ENCODE results near the gene TRIM15.

The TRIM15 gene

DNA sequence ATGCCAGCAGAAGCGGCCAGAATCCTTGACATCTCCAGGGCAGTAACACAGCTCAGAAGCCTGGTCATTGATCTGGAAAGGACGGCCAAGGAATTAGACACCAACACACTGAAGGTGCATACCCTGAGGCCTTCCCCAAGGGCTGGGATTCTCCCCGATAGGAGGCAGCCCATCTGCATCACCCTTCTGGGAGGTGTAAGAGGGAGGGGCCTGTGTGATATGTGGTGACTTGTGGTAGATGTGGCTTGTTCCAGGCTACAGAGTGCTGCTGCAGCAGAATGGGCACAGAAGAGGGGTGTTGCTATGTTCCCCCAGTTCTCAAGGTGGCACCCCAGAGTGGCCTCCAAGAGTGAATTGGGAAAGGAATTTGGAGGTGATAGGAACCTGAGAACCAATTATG lies 16.2 kb upstream of the TRIM15 start:
- no peak for DNase-seq

GRCh38 chr6:30149234-30149633 lies 14.1 kb upstream of the TRIM15 start:
- no peak for DNase-seq

DNA sequence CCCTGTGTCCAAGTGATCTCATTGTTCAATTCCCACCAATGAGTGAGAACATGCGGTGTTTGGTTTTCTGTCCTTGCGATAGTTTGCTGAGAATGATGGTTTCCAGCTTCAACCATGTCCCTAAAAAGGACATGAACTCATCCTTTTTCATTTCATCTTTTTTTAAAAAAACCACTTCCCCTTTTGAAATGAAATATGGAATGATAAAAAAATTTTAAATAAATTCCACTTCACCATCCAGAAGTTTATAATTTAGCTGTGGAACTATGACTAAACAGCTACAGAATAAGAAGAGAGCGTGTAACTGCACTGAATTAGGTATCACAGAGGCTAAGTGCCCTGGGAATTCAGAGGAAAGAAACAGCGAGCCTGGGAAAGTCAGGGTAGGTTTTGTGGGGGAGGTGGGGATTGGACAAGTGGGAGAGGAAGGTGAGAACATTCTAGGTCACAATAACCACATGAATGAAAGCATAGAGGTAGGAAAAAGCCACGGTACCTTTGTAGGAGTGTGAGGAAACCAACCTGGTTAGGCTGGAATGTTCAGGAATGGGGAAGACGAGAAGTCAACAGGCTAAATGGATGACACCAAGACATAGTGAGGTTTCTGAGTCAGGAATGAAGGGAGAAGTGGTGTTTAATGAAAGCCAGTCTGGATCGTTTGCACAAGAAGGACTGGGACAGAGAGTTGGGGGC lies 13.3 kb upstream of the TRIM15 start:
- DNase-seq, result no peak

GRCh38 chr6:30150671-30151395 lies 12.5 kb upstream of the TRIM15 start:
- no peak for DNase-seq

GRCh38 chr6:30151580-30151979 lies 11.8 kb upstream of the TRIM15 start:
- DNase-seq, result no peak

GRCh38 chr6:30152016-30152673 lies 11.2 kb upstream of the TRIM15 start:
- no peak for DNase-seq

DNA sequence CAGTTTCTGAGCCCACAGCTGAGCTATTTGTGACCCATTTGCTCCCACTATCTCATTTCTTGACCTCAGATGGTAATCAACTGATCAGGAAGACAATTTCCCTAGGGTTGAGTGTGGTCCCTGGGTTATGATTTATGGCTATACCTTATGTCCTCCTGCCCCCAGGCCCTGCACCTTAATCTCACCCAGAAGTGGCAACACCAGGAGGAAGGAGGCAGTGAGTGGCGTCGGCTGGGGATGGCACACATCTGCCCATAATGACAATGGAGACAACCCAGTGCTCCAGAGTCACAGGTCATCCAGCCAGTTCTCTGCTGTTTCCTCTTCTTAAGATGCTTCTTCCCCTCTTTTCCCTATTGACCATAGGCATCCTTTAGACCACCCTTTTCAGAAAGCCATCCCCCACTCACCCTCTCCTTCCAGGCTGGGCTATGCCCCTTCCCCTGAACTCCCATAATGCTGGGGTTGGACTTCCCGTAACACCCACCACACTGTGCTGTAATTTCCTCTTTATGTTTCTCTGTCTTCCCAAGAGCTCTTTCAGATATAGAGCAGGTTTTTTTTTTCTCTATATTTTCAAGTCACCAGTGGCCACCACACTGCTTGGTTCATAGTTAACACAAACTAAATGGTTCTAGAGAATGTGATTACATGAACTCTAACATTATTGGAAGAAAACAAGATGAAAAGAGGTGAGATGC lies 10.3 kb upstream of the TRIM15 start:
- no peak for DNase-seq

DNA sequence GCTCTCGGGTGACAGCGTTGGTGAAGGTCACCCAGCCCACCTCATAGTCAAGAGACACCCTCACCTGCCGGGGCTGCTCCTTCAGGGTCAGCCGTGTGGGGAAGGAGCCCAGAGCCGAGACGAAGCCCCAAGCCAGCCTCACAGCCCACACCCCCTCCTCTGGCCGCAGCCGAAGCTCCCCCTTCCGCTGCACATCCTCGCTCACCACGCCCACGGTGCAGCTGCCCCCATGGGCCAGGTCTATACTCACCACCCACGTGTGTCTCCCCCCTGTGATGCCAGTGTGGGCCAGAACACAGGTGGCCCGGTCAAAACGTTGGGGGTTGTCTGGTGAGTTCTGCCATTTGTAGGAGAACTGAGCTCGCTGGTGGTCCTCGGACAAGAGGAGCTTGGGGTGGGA lies 9.3 kb upstream of the TRIM15 start:
- DNase-seq, result no peak

GRCh38 chr6:30154709-30155519 lies 8.4 kb upstream of the TRIM15 start:
- no peak for DNase-seq

GRCh38 chr6:30155520-30156261 lies 7.7 kb upstream of the TRIM15 start:
- DNase-seq, result no peak

GRCh38 chr6:30156262-30156599 lies 7.1 kb upstream of the TRIM15 start:
- no peak for DNase-seq

GRCh38 chr6:30156774-30157173 lies 6.6 kb upstream of the TRIM15 start:
- no peak for DNase-seq

DNA sequence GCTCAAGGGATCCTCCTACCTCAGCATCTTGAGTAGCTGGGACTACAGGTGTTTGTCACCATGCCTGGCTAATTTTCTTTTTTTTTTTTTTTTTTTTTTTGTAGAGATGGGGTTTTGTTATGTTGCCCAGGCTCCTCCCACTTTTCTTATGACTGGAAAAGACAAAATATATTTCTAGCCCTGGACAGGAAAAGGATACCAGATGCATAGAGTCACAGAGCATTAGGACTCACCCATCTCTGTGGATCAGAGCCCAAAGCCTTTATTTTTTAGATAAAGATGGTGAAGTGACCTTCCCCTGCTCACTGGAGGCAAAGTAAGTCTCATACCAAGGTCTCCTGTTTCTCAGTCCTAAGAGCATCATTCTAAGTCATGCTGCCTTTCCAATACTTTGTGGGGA lies 5.8 kb upstream of the TRIM15 start:
- no peak for DNase-seq

DNA sequence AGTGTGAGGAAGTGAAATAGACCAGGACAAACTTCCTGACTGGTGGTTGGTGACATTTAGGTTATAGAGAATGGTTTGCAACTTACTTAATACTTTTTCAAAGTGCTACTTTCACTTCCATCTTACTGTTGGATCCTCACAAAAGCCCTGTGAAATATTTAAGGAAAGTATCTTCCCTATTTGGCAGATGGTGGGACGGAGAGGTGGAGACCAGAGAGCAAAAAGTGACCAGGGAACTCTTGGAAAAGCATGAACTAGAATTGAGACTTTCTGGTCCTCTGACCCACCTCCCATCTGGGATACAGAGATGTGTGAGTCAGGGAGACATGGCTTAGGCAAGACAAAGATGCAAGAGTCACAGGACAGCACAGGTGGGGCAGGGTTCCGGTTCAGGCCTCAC lies 5.3 kb upstream of the TRIM15 start:
- DNase-seq, result no peak

- DNase-seq, result no peak
These were observed 4.8 kb upstream of the TRIM15 start for GRCh38 chr6:30158475-30159040.

GRCh38 chr6:30160008-30160784 lies 3.1 kb upstream of the TRIM15 start:
- DNase-seq, result no peak

DNA sequence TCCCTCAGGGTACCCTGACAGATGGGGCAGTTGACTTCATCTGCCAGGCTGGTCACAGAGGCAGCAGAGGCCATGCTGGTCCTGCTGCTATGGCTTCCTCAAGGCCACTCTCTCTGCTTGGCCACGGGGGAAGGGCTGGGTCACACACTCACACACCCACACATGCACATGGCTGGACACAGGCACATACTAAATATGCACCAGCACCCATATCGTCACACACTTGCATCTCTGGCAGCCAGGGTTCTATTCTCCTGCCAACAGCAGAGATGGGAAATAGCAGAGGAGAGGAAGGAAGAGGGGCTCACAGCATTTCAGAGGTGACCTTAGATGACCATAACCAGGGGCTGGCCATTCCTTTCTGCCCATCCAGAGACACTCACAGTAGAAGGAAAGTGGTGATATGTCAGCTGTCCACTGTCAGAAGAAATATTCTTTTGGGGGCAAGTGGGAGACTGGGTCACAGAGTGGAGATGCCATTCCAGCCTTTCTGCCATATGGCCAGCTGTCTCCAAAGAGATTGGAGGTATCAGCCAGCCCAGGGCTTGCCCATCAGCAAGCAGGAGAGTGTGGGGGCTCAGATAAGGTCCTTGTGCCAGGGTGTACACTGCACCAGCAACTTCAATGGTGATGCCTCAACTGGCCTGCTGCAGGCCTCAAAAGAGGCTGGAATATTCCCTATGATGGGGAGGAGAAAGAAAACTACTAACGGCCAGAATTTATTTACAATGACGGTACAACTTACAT lies 2.4 kb upstream of the TRIM15 start, which contains the start of gene TRIM10:
TSS of gene TRIM10 (minus strand) at position 427 of the 747 bp plus-strand sequence. CDS start at position 74, 353 bp downstream.
- DNase-seq, result no peak

- DNase-seq, result no peak
These were observed 869 bp upstream of the TRIM15 start for GRCh38 chr6:30162265-30163089.
